ENCODE results near the gene CCL28. TPM values are rescaled to one million over a fixed set of nuclear protein-coding genes. Genes with fewer than 3 reads are reported as not detected.

CCL28 gene
- total and polyA plus RNA-seq, 2 donors (not counting 3 experiments of a cell fraction or from before 2014, with no cell fraction given) = 1.2 to 1.8 TPM

DNA sequence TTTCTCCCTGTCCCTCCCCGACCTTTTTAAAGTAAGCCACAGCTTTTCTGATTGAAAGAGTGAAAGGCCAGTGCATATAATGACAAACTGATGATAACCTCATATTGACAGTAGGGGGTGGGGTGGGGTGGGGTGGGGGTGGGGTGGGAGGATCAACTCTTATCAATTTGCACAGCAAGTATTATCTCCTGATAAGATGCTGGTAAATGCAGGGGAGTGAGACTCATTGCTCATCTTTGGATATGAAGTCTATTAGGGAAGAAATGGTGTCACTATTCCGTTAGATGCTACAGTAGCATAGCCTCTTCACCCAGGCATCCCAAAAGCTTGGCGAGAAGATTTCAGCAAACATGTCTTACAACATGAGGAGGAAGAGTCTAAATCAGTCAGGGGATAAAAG is 60.1 kb downstream of the CCL28 start:
- dilution Hi-C loops (cut with MboI; ENCODE audit: extremely low pct_ligation_motif_present, low sequenced_read_pairs) = no loop called here
- no TSS peak for BruUV-seq (replicated peaks)
- H3K9me3 ChIP-seq (replicated peaks; ENCODE audit: control insufficient read depth, insufficient read depth, low read length) = no peaks in the 10 kb centered on the region
- no peak overlapping the region for H3K27ac ChIP-seq (ENCODE audit: insufficient read depth, low read depth, low read length)
- ChIA-PET POLR2A (no interaction called here), CTCF (no interaction called here)
- TF ChIP-seq POLR2AphosphoS5 (IDR thresholded peaks at IDR 0.05; ENCODE audit: insufficient read depth, low read depth, low read length) (no peak), MYC (IDR thresholded peaks at IDR 0.05; ENCODE audit: low read depth, low read length) (no peak), EZH2 (IDR thresholded peaks at IDR 0.05; ENCODE audit: borderline replicate concordance, low read depth, low read length, severe bottlenecking) (no peak), GATA2 (IDR thresholded peaks at IDR 0.05; ENCODE audit: insufficient read depth, insufficient read length, low read depth, low read length) (no peak)
- TF ChIP-seq, protein P1, sequence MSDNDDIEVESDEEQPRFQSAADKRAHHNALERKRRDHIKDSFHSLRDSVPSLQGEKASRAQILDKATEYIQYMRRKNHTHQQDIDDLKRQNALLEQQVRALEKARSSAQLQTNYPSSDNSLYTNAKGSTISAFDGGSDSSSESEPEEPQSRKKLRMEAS (IDR thresholded peaks at IDR 0.05; ENCODE audit: insufficient read depth, insufficient read length) = no peak
- TF ChIP-seq, protein P2, sequence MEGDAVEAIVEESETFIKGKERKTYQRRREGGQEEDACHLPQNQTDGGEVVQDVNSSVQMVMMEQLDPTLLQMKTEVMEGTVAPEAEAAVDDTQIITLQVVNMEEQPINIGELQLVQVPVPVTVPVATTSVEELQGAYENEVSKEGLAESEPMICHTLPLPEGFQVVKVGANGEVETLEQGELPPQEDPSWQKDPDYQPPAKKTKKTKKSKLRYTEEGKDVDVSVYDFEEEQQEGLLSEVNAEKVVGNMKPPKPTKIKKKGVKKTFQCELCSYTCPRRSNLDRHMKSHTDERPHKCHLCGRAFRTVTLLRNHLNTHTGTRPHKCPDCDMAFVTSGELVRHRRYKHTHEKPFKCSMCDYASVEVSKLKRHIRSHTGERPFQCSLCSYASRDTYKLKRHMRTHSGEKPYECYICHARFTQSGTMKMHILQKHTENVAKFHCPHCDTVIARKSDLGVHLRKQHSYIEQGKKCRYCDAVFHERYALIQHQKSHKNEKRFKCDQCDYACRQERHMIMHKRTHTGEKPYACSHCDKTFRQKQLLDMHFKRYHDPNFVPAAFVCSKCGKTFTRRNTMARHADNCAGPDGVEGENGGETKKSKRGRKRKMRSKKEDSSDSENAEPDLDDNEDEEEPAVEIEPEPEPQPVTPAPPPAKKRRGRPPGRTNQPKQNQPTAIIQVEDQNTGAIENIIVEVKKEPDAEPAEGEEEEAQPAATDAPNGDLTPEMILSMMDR (IDR thresholded peaks at IDR 0.05; ENCODE audit: extremely low read depth in 1 of 2, insufficient read depth in 1 of 2, low read depth in 1 of 2, low read length in 2 of 2) = no peak
- DNase-seq (ENCODE audit: low read depth, low spot score) (no peak), FAIRE-seq (no peak)
- intact Hi-C loops (cut with micrococcal nuclease) = no loop called here
- H2AFZ ChIP-seq (ENCODE audit: low read depth, low read length) = no peak overlapping the region
- no peak overlapping the region for H3K9ac ChIP-seq (replicated peaks; ENCODE audit: extremely low read depth, insufficient read depth, low read length)
- H3K4me1 ChIP-seq (ENCODE audit: control insufficient read depth, extremely low read depth, insufficient read depth, low read length) = no peaks in the 10 kb centered on the region
- no peaks in the 10 kb centered on the region for H3K79me2 ChIP-seq (ENCODE audit: control insufficient read depth, insufficient read depth, low read length)
- no peaks in the 10 kb centered on the region for H3K36me3 ChIP-seq (ENCODE audit: control insufficient read depth in 2 of 2, extremely low read depth in 1 of 2, insufficient read depth in 2 of 2, low read length in 2 of 2)
- no peaks in the 10 kb centered on the region for H4K20me1 ChIP-seq (replicated peaks; ENCODE audit: control insufficient read depth, extremely low read depth, insufficient read depth, low read length)
- no peak overlapping the region for H3K4me2 ChIP-seq (ENCODE audit: insufficient read depth, low read length)
- H3K4me3 ChIP-seq (replicated peaks in 1 of 3; ENCODE audit: insufficient read depth in 1 of 3, low read depth in 1 of 3, low read length in 3 of 3) = no peak overlapping the region
- H3K27me3 ChIP-seq (ENCODE audit: control insufficient read depth in 2 of 2, insufficient read depth in 2 of 2, low read length in 2 of 2) = peaks cover 0 to 4% of the 10 kb centered on the region in 2 experiments
- H3K9me1 ChIP-seq (replicated peaks; ENCODE audit: control insufficient read depth, extremely low read depth, insufficient read depth, low read length) = no peaks in the 10 kb centered on the region

Data from endothelial cell of umbilical vein (primary cell).